Motor neuron (in vitro differentiated cells): Measurements from ENCODE around the gene CNTNAP5. TPM values are rescaled to one million over a fixed set of nuclear protein-coding genes. Genes with fewer than 3 reads are reported as not detected.
A peak's percentile ranks its signal among the peaks of the same experiment; 100 is the strongest.

Experiments
- ATAC-seq, 8 experiments: fragments of 200-7000 bp; cut with Tn5 transposase; replicated peaks in 6 of 8; 2 replicates each; pipeline ENCODE4 v1.8.0; 2021; ENCODE audit warnings: mild to moderate bottlenecking in 8 of 8, moderate library complexity in 8 of 8
- H3K27ac ChIP-seq, 2 donors: fragments of 250-450 bp; sonication (Bioruptor Pico); 2 replicates each; pipeline ENCODE4 v1.9.0; 2021; ENCODE audit warnings: antibody characterized with exemption in 2 of 2, mild to moderate bottlenecking in 2 of 2, moderate library complexity in 1 of 2
- H3K4me1 ChIP-seq, 2 donors: fragments of 250-450 bp; sonication (Bioruptor Pico); replicated peaks in 1 of 2; 2 replicates each; pipeline ENCODE4 v1.6.1; 2021; ENCODE audit warnings: antibody characterized with exemption in 2 of 2, mild to moderate bottlenecking in 2 of 2, moderate library complexity in 1 of 2
- H3K4me3 ChIP-seq, 5 donors: fragments of 250-450 bp; sonication (Bioruptor Pico); 2 replicates each; pipeline ENCODE4 v1.9.0; 2021; ENCODE audit warnings: antibody characterized with exemption in 5 of 5, mild to moderate bottlenecking in 5 of 5, moderate library complexity in 4 of 5
- WGBS, 10 experiments: fragments of 450-650 bp; shearing (Covaris generic); methylation state at CpG; one replicate each; pipeline ENCODE4 v1.0.0; 2022; 5-methylcytosine and 5-hydroxymethylcytosine counted together
- in situ Hi-C, 9 experiments: fragments of 400-800 bp; cut with MboI; loops; one replicate each; pipeline ENCODE4 v1.15.0; 2021; ENCODE audit warnings: low sequenced_read_pairs in 9 of 9, low pct_unique_long_range_greater_than_20kb in 2 of 9; ENCODE audit not compliant: unreplicated experiment in 9 of 9
- total RNA-seq, 8 experiments: library from RNA; unstranded; fragments of 300-600 nt; gene quantifications; 2 replicates each; pipeline versions ENCODE4 v1.2.3 to v1.2.4, GENCODE V29; 2022

CNTNAP5 gene
- total RNA-seq, 8 experiments from 2014 or later: 0.28 to 12.6 (median 8.7) TPM; not detected in 2

DNA sequence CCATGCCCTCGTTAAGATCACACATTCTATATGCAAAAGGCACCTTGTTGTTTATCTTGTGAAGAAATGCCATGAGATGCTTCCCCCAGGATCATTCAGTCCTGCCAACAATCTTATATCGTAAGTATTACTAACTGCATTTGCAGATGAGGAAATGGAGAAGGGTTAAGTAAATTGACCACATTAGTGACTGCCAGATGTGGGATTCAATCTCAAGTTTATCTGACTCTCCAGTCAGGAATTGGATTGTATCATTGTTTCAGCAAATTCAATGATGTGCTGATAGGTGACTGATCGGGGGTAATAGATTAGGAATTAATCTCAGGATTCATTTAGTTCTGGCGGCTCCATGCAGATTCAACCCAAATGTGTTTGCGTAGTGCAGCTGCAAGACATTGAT, 106.2 kb downstream of the CNTNAP5 start:
- 29 to 87% (median 61%) methylated on average over 1 to 5 of the region's 5 CpGs; no CpG with 5 or more reads in 1 of the 10 experiments for WGBS, 10 experiments
- peak in 1 of 8 experiments; percentile 16 for ATAC-seq
- Histone ChIP-seq H3K4me3 (no peak overlapping the region), H3K27ac (no peak overlapping the region), H3K4me1 (peaks cover 0 to 15% of the 10 kb centered on the region in 2 donors)
- in situ Hi-C loops: no loop called here

GRCh38 chr2:124136110-124136509, 111.0 kb downstream of the CNTNAP5 start:
- no peak for ATAC-seq
- in situ Hi-C loops: no loop called here
- H3K4me1 ChIP-seq: peaks cover 0 to 6% of the 10 kb centered on the region in 2 donors
- H3K27ac ChIP-seq: no peak overlapping the region
- no peak overlapping the region for H3K4me3 ChIP-seq
- WGBS, 10 experiments: 0 to 100% (median 46%) methylated on average over 1 of the region's 1 CpG; no CpG with 5 or more reads in 2 of the 10 experiments

DNA sequence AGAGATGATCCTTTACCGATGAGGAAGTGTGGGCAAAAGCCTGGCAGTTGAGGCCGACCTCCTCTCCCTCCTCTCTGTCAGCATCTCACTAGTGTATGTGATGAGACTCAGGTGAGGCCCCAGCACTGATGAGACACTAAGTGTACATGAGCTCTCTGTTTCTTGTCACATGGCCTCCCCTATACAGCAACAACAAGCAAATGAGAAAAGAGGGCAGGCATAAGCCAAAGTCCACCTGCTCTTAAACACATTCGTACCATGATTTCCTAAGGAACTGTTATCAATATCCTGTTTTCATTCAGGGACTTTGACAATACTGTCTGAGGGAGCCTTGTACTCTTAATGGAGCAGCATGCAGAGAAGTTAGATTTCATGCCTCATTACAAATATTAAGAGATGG, 113.0 kb downstream of the CNTNAP5 start:
- WGBS, 10 experiments: 0 to 100% (median 75%) methylated on average over 1 to 3 of the region's 3 CpGs; no CpG with 5 or more reads in 2 of the 10 experiments
- ATAC-seq: no peak
- in situ Hi-C loops: no loop called here
- Histone ChIP-seq H3K27ac (no peak overlapping the region), H3K4me3 (no peak overlapping the region), H3K4me1 (no peaks in the 10 kb centered on the region)

GRCh38 chr2:124145982-124146381, 120.9 kb downstream of the CNTNAP5 start:
- WGBS, 10 experiments: 50 to 93% (median 89%) methylated on average over 2 to 4 of the region's 4 CpGs; no CpG with 5 or more reads in 5 of the 10 experiments
- no peak for ATAC-seq
- Histone ChIP-seq H3K4me1 (no peaks in the 10 kb centered on the region), H3K4me3 (no peak overlapping the region), H3K27ac (no peak overlapping the region)
- in situ Hi-C loops: no loop called here

DNA sequence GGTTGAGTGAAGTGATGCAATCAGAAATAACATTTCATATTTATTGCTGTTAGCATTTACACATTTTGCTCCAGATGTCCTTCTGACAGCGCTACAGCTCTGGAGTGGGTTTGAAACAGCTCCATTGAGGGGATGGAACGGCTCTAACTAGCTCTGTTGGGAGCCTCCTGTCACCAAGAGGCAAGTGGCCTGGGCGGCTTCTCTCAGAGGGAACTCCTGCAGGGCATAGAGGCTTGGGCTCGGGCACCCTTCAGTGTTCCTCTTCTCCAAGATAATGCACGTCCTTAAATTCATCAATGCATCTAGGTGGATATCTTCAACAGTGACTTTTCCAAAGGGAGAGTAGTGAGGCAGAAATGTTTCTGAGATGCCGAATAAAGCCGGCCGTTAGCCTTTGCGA, 122.5 kb downstream of the CNTNAP5 start:
- Histone ChIP-seq H3K27ac (no peak overlapping the region), H3K4me3 (no peak overlapping the region), H3K4me1 (no peaks in the 10 kb centered on the region)
- in situ Hi-C loops: no loop called here
- 17 to 100% (median 68%) methylated on average over 1 to 9 of the region's 9 CpGs; no CpG with 5 or more reads in 2 of the 10 experiments for WGBS, 10 experiments
- ATAC-seq: peak in 2 of 8 experiments; percentile 31 to 60

- ATAC-seq: no peak
- Histone ChIP-seq H3K4me3 (no peak overlapping the region), H3K4me1 (no peaks in the 10 kb centered on the region), H3K27ac (no peak overlapping the region)
- in situ Hi-C loops: no loop called here
- WGBS, 10 experiments: 0 to 100% (median 81%) methylated on average over 1 to 6 of the region's 6 CpGs; no CpG with 5 or more reads in 1 of the 10 experiments
Observed at GRCh38 chr2:124149571-124149970, 124.5 kb downstream of the CNTNAP5 start.

DNA sequence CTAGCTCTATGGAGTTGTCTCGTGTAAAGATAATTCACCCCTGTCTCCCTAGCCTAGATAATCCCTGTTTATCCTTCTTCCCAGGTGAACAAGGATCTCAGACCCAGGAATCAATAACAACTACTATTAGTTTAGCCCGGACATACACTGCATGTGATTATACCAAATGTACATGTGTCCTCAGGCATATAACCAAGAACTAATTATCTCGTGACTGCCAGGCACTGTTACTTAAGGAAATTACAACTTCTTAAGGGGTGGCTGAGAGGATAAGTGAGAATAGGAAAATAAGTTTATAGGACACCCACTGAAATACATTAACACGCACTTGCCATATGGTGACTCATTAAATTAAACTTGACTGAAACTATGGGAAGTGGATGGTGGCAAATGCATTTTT, 126.6 kb downstream of the CNTNAP5 start:
- ATAC-seq: no peak
- WGBS, 10 experiments: 10 to 95% (median 74%) methylated on average over 2 to 4 of the region's 4 CpGs; no CpG with 5 or more reads in 1 of the 10 experiments
- Histone ChIP-seq H3K27ac (no peak overlapping the region), H3K4me1 (no peaks in the 10 kb centered on the region), H3K4me3 (no peak overlapping the region)
- in situ Hi-C loops: no loop called here

- in situ Hi-C loops: no loop called here
- no peak for ATAC-seq
- no peak overlapping the region for H3K27ac ChIP-seq
- H3K4me3 ChIP-seq: no peak overlapping the region
- no peaks in the 10 kb centered on the region for H3K4me1 ChIP-seq
- WGBS, 10 experiments: 65 to 100% (median 95%) methylated on average over 2 to 7 of the region's 8 CpGs; no CpG with 5 or more reads in 4 of the 10 experiments
Observed at GRCh38 chr2:124153713-124154112, 128.6 kb downstream of the CNTNAP5 start.

DNA sequence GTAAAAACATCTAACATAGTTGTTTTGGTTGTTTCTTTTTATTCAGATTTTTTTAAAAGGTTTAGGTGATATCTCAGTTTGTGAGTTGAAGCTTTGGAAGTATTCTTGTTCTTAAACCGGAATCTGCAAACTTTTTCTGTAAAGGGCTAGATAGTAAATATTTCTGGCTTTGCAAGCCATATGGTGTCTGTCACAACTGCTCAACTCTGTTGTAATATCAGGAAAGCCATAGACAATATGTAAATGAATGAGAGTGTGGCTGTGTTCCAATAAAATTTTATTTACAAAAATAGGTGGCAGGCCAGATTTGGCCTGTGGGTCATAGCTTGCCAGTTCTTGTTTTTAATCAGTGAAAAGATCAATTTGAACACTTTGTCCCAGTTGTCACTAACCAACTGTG, 134.1 kb downstream of the CNTNAP5 start:
- WGBS, 10 experiments: 0 to 100% (median 60%) methylated on average over 1 of the region's 1 CpG; no CpG with 5 or more reads in 3 of the 10 experiments
- Histone ChIP-seq H3K4me1 (no peaks in the 10 kb centered on the region), H3K4me3 (no peak overlapping the region), H3K27ac (no peak overlapping the region)
- in situ Hi-C loops: no loop called here
- ATAC-seq: no peak

DNA sequence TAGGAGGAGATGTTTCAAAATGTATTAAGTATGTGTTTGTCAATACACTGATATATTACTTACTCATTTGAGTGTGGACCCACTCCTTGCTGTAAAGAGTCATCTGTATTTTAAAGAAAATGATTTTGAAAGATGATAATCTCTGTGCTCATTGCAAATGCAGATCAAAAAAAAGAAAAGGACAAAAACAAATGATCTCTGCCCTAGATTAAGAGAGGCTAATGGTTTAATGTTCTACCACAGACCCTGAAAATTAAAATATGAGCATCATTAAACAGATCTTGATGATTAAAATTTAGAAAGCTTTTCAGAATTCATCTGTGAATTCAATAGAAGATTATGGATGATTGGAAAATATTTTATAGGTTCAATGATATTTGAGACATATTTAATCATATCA, 136.5 kb downstream of the CNTNAP5 start:
- Histone ChIP-seq H3K27ac (no peak overlapping the region), H3K4me3 (no peak overlapping the region), H3K4me1 (no peaks in the 10 kb centered on the region)
- in situ Hi-C loops: no loop called here
- ATAC-seq: no peak

DNA sequence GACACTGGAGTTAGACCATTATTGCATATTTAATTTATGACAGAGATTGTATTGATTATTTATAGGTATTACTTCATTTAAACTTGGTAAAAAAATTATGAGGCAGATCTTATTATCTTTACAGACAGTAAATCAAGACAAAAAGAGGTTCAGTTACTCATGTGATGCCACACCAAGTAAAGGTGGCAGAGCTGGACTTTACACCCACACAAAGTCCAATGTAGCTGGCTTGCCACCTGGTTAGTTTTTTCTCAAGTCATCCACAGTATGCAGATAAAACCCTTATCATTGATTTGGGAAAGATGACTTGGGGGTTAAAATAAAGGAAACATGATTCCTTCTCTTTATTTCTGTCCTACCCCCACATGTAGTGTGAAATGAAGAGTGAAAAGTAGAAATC, 137.2 kb downstream of the CNTNAP5 start:
- Histone ChIP-seq H3K27ac (no peak overlapping the region), H3K4me3 (no peak overlapping the region), H3K4me1 (no peaks in the 10 kb centered on the region)
- no peak for ATAC-seq
- in situ Hi-C loops: no loop called here

DNA sequence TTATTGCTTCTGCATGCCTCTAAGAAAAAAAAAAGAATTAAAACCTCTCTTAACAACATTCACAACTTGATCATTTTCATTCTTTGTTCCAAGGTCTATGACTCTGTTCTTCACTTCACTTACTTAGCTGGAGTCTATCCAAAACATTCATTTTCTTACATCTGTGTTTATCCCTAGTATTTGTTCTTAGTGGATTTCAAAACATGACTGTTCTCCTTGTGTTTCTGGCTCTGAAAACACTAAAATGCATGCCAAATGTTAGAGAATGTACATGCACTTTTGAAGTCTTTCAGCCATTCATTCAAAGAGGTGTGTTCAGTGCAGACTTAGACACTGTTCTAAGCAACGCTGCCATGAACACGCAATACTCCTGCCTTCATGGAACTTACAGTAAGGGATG, 138.8 kb downstream of the CNTNAP5 start:
- in situ Hi-C loops: no loop called here
- Histone ChIP-seq H3K27ac (no peak overlapping the region), H3K4me1 (no peaks in the 10 kb centered on the region), H3K4me3 (no peak overlapping the region)
- WGBS, 10 experiments: 67 to 100% (median 94%) methylated on average over 1 to 2 of the region's 2 CpGs; no CpG with 5 or more reads in 5 of the 10 experiments
- ATAC-seq: peak in 1 of 8 experiments; percentile 52

DNA sequence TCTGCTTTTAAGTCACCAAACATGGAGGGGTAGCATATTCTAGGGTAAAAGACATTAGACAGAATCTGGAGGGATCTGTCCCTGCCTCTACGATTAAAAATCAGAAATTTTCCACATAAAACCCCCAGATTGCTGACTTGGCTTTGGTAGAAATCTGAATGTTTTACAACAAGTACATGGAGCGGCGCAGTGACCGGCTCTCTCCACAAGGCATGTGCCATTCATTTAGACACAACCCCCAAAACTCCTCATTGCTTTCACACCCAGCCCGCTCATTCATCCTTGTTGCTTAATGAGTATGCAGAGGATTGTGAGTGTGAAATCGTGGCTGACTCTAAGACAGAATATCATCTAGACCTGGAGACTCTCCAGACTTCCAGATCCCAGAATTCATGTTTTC, 140.6 kb downstream of the CNTNAP5 start:
- H3K27ac ChIP-seq: no peak overlapping the region
- WGBS, 10 experiments: 60 to 100% (median 87%) methylated on average over 2 to 6 of the region's 6 CpGs; no CpG with 5 or more reads in 4 of the 10 experiments
- no peak for ATAC-seq
- H3K4me1 ChIP-seq: no peaks in the 10 kb centered on the region
- H3K4me3 ChIP-seq: no peak overlapping the region
- in situ Hi-C loops: no loop called here

DNA sequence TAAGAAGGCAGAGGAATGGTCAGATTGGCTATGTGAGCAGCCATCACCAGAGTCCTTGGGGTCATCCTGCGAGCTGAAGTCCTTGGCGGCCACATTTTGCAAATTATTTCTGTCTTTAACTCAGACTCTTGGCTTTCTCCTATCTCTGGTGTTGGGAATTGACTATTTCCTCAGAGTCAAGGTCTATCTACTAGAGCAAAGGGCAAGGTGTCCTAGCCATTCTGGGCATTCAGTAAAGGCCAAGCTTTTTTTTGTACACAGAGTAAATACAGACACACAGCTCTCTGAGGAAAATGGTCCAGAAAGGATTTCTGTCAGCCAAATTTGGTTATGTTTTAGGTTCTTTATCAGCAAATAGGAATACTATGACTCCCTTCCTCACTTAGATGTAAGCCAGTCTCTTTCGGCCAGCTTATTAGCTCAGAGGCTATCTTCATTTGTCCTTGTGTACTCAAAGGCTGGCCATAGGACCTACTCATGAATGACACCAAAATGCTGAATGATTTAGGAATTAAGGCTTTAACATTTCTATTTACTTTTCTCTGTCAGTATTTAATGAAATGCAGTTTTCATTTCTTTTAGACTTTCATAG, 146.5 kb downstream of the CNTNAP5 start:
- Histone ChIP-seq H3K4me1 (no peaks in the 10 kb centered on the region), H3K27ac (no peak overlapping the region), H3K4me3 (no peak overlapping the region)
- in situ Hi-C loops: no loop called here
- WGBS, 10 experiments: 0 to 96% (median 48%) methylated on average over 1 to 3 of the region's 3 CpGs; no CpG with 5 or more reads in 2 of the 10 experiments
- no peak for ATAC-seq
